C4-2B (cell line): ENCODE measurements around the gene CTIF.

Experiments
- ZFX ChIP-seq: fragments of 450-650 bp; IDR thresholded peaks from 2 replicates; pipeline ENCODE4 v1.6.1; 2017
- TF ChIP-seq, protein P1 (sequence below): fragments of 450-650 bp; conservative IDR thresholded peaks from 2 replicates; pipeline ENCODE4 v1.5.1; 2017; ENCODE audit warnings: mild to moderate bottlenecking

DNA sequence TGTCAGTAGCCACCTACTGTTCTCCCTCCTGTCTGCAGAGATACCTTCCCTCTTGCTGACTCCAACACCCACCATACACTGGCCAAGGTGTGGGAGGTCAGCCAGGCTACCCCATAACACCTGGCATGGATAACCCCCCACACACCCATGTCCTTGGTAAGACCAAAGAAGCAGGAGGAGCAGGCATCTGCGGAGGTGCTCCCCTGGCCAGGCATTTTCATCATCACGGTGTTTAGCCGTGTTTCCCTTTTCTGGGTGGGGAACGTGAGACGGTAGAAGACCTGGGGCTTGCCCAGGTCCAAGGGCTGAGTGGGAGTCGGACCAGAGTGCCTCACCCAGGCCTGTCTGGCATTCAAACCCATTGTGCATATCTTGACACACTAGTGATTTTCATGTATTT is 261.6 kb downstream of the CTIF start:
- TF ChIP-seq, protein P1, sequence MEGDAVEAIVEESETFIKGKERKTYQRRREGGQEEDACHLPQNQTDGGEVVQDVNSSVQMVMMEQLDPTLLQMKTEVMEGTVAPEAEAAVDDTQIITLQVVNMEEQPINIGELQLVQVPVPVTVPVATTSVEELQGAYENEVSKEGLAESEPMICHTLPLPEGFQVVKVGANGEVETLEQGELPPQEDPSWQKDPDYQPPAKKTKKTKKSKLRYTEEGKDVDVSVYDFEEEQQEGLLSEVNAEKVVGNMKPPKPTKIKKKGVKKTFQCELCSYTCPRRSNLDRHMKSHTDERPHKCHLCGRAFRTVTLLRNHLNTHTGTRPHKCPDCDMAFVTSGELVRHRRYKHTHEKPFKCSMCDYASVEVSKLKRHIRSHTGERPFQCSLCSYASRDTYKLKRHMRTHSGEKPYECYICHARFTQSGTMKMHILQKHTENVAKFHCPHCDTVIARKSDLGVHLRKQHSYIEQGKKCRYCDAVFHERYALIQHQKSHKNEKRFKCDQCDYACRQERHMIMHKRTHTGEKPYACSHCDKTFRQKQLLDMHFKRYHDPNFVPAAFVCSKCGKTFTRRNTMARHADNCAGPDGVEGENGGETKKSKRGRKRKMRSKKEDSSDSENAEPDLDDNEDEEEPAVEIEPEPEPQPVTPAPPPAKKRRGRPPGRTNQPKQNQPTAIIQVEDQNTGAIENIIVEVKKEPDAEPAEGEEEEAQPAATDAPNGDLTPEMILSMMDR, result no peak
- TF ChIP-seq ZFX, result no peak
